SW 1271 (cell line): ENCODE data around the gene SYNE4.

Experiments
- DNase-seq, 2 experiments: peaks; one replicate each; lab custom pipeline; 2025; lab: John Stamatoyannopoulos, UW

Gene SYNE4

GRCh38 chr19:36026091-36026876, 17.7 kb upstream of the SYNE4 start:
- DNase-seq = no peak

GRCh38 chr19:36025541-36025940, 16.9 kb upstream of the SYNE4 start:
- DNase-seq = no peak

GRCh38 chr19:36023432-36023831, 14.8 kb upstream of the SYNE4 start:
- DNase-seq = no peak

- no peak for DNase-seq
Measured at GRCh38 chr19:36019061-36019670, 10.6 kb upstream of the SYNE4 start.

- peak; percentile 93 to 97 for DNase-seq
Measured at GRCh38 chr19:36014012-36014924, 5.7 kb upstream of the SYNE4 start, which contains the start of gene ALKBH6. TSS of gene ALKBH6 (minus strand) at chr19:36014213. CDS start at chr19:36013397, 816 bp downstream.

GRCh38 chr19:36013280-36014011, 4.8 kb upstream of the SYNE4 start:
- DNase-seq = no peak

GRCh38 chr19:36010402-36010801, 1.8 kb upstream of the SYNE4 start:
- no peak for DNase-seq

GRCh38 chr19:36009633-36010379, 1.2 kb upstream of the SYNE4 start:
- no peak for DNase-seq

- peak in 1 of 2 experiments; percentile 12 for DNase-seq
Measured at GRCh38 chr19:36009220-36009619, 607 bp upstream of the SYNE4 start.

GRCh38 chr19:36006955-36007354, 1.7 kb downstream of the SYNE4 start:
- DNase-seq = no peak

- DNase-seq = no peak
Measured at GRCh38 chr19:36003284-36003683, 5.3 kb downstream of the SYNE4 start.

- no peak for DNase-seq
Measured at GRCh38 chr19:36001605-36002004, 7.0 kb downstream of the SYNE4 start.

- no peak for DNase-seq
Measured at GRCh38 chr19:35996777-35997176, 11.8 kb downstream of the SYNE4 start.

- DNase-seq = peak; percentile 43 to 84
Measured at GRCh38 chr19:35995048-35995993, 13.3 kb downstream of the SYNE4 start, which contains the start of gene SDHAF1. TSS of gene SDHAF1 (plus strand) at chr19:35995188. CDS start at chr19:35995275, 87 bp downstream.

- no peak for DNase-seq
Measured at GRCh38 chr19:35993923-35994598, 14.6 kb downstream of the SYNE4 start.

GRCh38 chr19:35992907-35993765, 15.5 kb downstream of the SYNE4 start:
- DNase-seq = no peak

GRCh38 chr19:35991731-35992450, 16.7 kb downstream of the SYNE4 start:
- no peak for DNase-seq
